HepG2 (cell line): Measurements from ENCODE around the gene DNAJC1. TPM values are rescaled to one million over a fixed set of nuclear protein-coding genes. Genes with fewer than 3 reads are reported as not detected.
"Not testable (repeated sequence)": the region's sequence is repeated elsewhere in the genome, so short reads cannot be mapped to it uniquely, and the experiment has no call there.

ENCODE experiments used
- ATAC-seq: fragments of 200-7000 bp; cut with Tn5 transposase; 3 replicates; pipeline ENCODE4 v1.9.1; 2020; ENCODE audit warnings: mild to moderate bottlenecking, moderate library complexity
- BruUV-seq: library from RNA; stranded (reverse); fragments of 400-500 nt; replicated peaks from 2 replicates; lab custom pipeline; 2021; lab: Mats Ljungman, UMichigan
- CTCF ChIA-PET: fragments of 300-600 bp; formaldehyde crosslinking; extraction: SDS; loops from one replicate; lab custom pipeline; 2021; ENCODE audit warnings: low total read pairs, inconsistent platforms, low intra/inter-chr PET ratio; lab: Yijun Ruan, JAX
- POLR2A ChIA-PET: fragments of 350-600 bp; sonication (Branson Sonifier 250); formaldehyde crosslinking; loops from one replicate; lab custom pipeline; 2020; ENCODE audit warnings: antibody characterized with exemption, inconsistent platforms; lab: Yijun Ruan, JAX
- DNase-seq: peaks from one replicate; pipeline ENCODE4 v3.0.0-alpha.2; 2015; ENCODE audit warnings: low spot score
- FAIRE-seq: peaks from 3 replicates; lab custom pipeline; 2011; peaks lifted over from hg19 to GRCh38; lab: Jason Lieb, UNC
- H2AFZ ChIP-seq: one replicate; pipeline ENCODE4 v1.6.1; 2011; ENCODE audit warnings: low read length, inconsistent platforms
- H3K27ac ChIP-seq: fragments of 300-600 bp; 3 replicates; pipeline ENCODE4 v1.8.0; 2011; ENCODE audit warnings: mixed run types, mild to moderate bottlenecking, mixed read lengths, low read length, inconsistent platforms; ENCODE audit not compliant: insufficient read depth; ENCODE audit errors: extremely low read length
- H3K27me3 ChIP-seq, 2 experiments: fragments of 200-600 bp in 1 of 2; 2 replicates in 1 of 2; 3 replicates in 1 of 2; pipeline versions ENCODE4 v1.6.0 to v1.8.0; 2011; ENCODE audit warnings: low read length in 2 of 2, mild to moderate bottlenecking in 2 of 2, moderate library complexity in 2 of 2, inconsistent platforms in 1 of 2; ENCODE audit not compliant: insufficient read depth in 2 of 2, control insufficient read depth in 1 of 2
- H3K36me3 ChIP-seq, 2 experiments: fragments of 200-600 bp in 1 of 2; replicated peaks in 1 of 2; 2 replicates in 1 of 2; 3 replicates in 1 of 2; pipeline versions ENCODE4 v1.5.1 to v1.8.0; 2011; ENCODE audit warnings: low read length in 2 of 2, inconsistent platforms in 1 of 2; ENCODE audit not compliant: insufficient read depth in 2 of 2, control insufficient read depth in 1 of 2
- H3K4me1 ChIP-seq: 2 replicates; pipeline ENCODE4 v1.5.1; 2012; ENCODE audit warnings: low read length, inconsistent platforms; ENCODE audit not compliant: insufficient read depth
- H3K4me2 ChIP-seq: 2 replicates; pipeline ENCODE4 v1.6.0; 2011; ENCODE audit warnings: low read depth, low read length, inconsistent platforms
- H3K4me3 ChIP-seq, 3 experiments: fragments of 200-600 bp in 1 of 3; sonication (generic), shearing (Covaris generic) in 1 of 3; replicated peaks in 1 of 3; 2 replicates each; pipeline ENCODE4 v1.5.1; 2011 to 2016; ENCODE audit warnings: low read length in 3 of 3, inconsistent platforms in 2 of 3, low read depth in 2 of 3, mild to moderate bottlenecking in 2 of 3, control low read depth in 1 of 3, mixed read lengths in 1 of 3; ENCODE audit not compliant: insufficient read depth in 1 of 3
- H3K79me2 ChIP-seq: one replicate; pipeline ENCODE4 v1.6.1; 2011; ENCODE audit warnings: low read length, inconsistent platforms; ENCODE audit not compliant: insufficient read depth
- H3K9ac ChIP-seq: 2 replicates; pipeline ENCODE4 v1.6.0; 2011; ENCODE audit warnings: mild to moderate bottlenecking, low read depth, low read length, inconsistent platforms; ENCODE audit not compliant: insufficient read depth
- H3K9me3 ChIP-seq: 2 replicates; pipeline ENCODE4 v1.5.1; 2012; ENCODE audit warnings: mild to moderate bottlenecking, low read length
- H4K20me1 ChIP-seq: 2 replicates; pipeline ENCODE4 v1.6.0; 2011; ENCODE audit warnings: inconsistent platforms, mild to moderate bottlenecking, low read length, moderate library complexity; ENCODE audit not compliant: insufficient read depth
- ESRRA ChIP-seq: sonication (generic); formaldehyde crosslinking; IDR thresholded peaks from 2 replicates; pipeline ENCODE4 v1.5.1; 2020; ENCODE audit warnings: mild to moderate bottlenecking, low read depth, missing genetic modification reagents
- FOXA3 ChIP-seq: IDR thresholded peaks from 2 replicates; pipeline ENCODE4 v1.6.1; 2016; ENCODE audit warnings: missing genetic modification reagents, missing compliant biosample characterization
- IKZF1 ChIP-seq: fragments of 450-650 bp; IDR thresholded peaks from 2 replicates; pipeline ENCODE4 v1.7.1; 2016
- SMAD3 ChIP-seq: sonication (generic); formaldehyde crosslinking; IDR thresholded peaks from 2 replicates; pipeline ENCODE4 v1.4.0; 2020; ENCODE audit warnings: missing genetic modification reagents
- TBL1XR1 ChIP-seq: fragments of 150-350 bp; IDR thresholded peaks from 2 replicates; pipeline ENCODE4 v1.6.1; 2014; ENCODE audit warnings: borderline replicate concordance, low read length; ENCODE audit not compliant: partially characterized antibody
- ZNF343 ChIP-seq: sonication (generic); formaldehyde crosslinking; IDR thresholded peaks from 2 replicates; pipeline ENCODE4 v1.4.0; 2020; ENCODE audit warnings: mild to moderate bottlenecking, missing genetic modification reagents
- ZUFSP ChIP-seq: sonication (generic); formaldehyde crosslinking; IDR thresholded peaks from 2 replicates; pipeline ENCODE4 v1.9.0; 2021; ENCODE audit warnings: missing genetic modification reagents, mild to moderate bottlenecking, borderline replicate concordance
- WGBS: methylation state at CpG from one replicate; pipeline ENCODE4 v1.1.6; 2017; ENCODE audit warnings: low lambda C conversion rate; 5-methylcytosine and 5-hydroxymethylcytosine counted together
- in situ Hi-C: cut with HindIII; loops from 2 replicates; pipeline ENCODE4 v1.10.0; 2017; ENCODE audit warnings: low pct_unique_long_range_greater_than_20kb; ENCODE audit not compliant: extremely low pct_ligation_motif_present
- intact Hi-C: fragments of 100-400 bp; cut with micrococcal nuclease; formaldehyde crosslinking; loops from one replicate; pipeline ENCODE4 v1.10.0; 2022; ENCODE audit not compliant: unreplicated experiment
- polyA plus RNA-seq, 8 experiments: library from polyadenylated mRNA; depleted of rRNA in 3 of 8; stranded (reverse) in 7 of 8; unstranded in 1 of 8; fragments of >200 nt; fragmentation: Illumina TruSeq in 4 of 8; extraction: Trizol in 4 of 8; gene quantifications; 2 replicates each; pipeline versions ENCODE4 v1.2.1 to v1.2.3, GENCODE V29; 2011 to 2016; ENCODE audit warnings: low read depth in 4 of 8, missing spikeins in 1 of 8, mixed read lengths in 1 of 8; ENCODE audit not compliant: insufficient read depth in 1 of 8
- total RNA-seq, 5 experiments: library from RNA; depleted of rRNA; stranded (reverse); fragments of >200 nt; fragmentation: Illumina TruSeq; extraction: Trizol; gene quantifications; 2 replicates each; pipeline ENCODE4 v1.2.3, GENCODE V29; 2016; ENCODE audit warnings: low read depth in 1 of 5
- TF ChIP-seq, protein P1 (sequence below): sonication (generic); formaldehyde crosslinking; IDR thresholded peaks from 2 replicates; pipeline ENCODE4 v1.9.0; 2022; ENCODE audit warnings: low read depth, missing genetic modification reagents

Gene DNAJC1
- total and polyA plus RNA-seq, 2 of the 13 experiments (the other 11 are each of a cell fraction or from before 2014, with no cell fraction given): 9.9 to 16.6 TPM

DNA sequence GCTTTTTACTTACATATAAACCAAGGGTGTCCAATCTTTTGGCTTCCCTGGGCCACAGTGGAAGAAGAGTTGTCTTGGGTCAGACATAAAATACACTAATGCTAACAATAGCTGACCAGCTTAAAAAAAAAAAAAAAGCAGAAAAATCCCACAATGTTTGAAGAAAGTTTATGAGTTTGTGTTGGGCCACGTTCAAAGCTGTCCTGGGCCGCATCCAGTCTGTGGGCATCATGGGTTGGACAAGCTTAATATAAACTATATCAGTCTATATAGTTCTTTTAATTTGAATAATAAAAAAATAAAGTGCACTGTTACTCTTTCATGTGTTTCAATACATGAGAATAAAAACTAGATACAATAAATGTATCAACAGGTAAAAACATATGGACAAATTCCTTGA is 179.9 kb downstream of the DNAJC1 start:
- H3K9ac ChIP-seq: no peak overlapping the region
- WGBS: 82% methylated on average over 2 of the region's 2 CpGs
- in situ Hi-C loops (no loop called here), intact Hi-C loops (no loop called here)
- FAIRE-seq (no peak), DNase-seq (no peak), ATAC-seq (no peak)
- H3K36me3 ChIP-seq: no peaks in the 10 kb centered on the region
- no TSS peak for BruUV-seq
- H2AFZ ChIP-seq: no peak overlapping the region
- ChIA-PET POLR2A (no interaction called here), CTCF (no interaction called here)
- H3K27me3 ChIP-seq: no peaks in the 10 kb centered on the region
- TF ChIP-seq, protein P1, sequence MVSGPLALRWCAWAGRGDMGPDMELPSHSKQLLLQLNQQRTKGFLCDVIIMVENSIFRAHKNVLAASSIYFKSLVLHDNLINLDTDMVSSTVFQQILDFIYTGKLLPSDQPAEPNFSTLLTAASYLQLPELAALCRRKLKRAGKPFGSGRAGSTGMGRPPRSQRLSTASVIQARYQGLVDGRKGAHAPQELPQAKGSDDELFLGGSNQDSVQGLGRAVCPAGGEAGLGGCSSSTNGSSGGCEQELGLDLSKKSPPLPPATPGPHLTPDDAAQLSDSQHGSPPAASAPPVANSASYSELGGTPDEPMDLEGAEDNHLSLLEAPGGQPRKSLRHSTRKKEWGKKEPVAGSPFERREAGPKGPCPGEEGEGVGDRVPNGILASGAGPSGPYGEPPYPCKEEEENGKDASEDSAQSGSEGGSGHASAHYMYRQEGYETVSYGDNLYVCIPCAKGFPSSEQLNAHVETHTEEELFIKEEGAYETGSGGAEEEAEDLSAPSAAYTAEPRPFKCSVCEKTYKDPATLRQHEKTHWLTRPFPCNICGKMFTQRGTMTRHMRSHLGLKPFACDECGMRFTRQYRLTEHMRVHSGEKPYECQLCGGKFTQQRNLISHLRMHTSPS (CRISPR knock-in tag): no peak
- TF ChIP-seq IKZF1 (no peak), SMAD3 (CRISPR knock-in tag) (no peak), ZNF343 (CRISPR knock-in tag) (no peak), FOXA3 (CRISPR knock-in tag) (no peak), ZUFSP (CRISPR knock-in tag) (no peak), TBL1XR1 (no peak), ESRRA (CRISPR knock-in tag) (no peak)
- H3K4me1 ChIP-seq: peaks cover 6% of the 10 kb centered on the region
- no peaks in the 10 kb centered on the region for H4K20me1 ChIP-seq
- no peak overlapping the region for H3K4me2 ChIP-seq
- no peaks in the 10 kb centered on the region for H3K79me2 ChIP-seq
- no peak overlapping the region for H3K4me3 ChIP-seq
- H3K9me3 ChIP-seq: peaks cover 25% of the 10 kb centered on the region; the same call in 1 of the 2 replicates
- no peak overlapping the region for H3K27ac ChIP-seq

DNA sequence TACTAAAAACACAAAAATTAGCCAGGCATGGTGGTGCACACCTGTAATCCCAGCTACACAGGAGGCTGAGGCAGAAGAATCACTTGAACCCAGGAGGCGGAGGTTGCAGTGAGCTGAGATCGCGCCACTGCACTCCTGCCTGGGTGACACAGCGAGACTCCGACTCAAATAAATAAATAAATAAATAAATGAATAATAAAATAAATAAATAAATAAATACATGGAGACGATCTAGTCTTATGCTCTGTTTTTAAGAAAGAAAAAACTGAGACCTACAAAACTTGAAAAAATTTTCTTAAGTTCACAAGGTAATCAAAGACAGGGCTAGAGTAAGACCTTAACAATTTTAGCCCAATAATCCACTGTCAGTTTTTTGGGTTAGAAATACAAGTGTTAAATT is 181.3 kb downstream of the DNAJC1 start:
- DNase-seq, H3K27ac ChIP-seq, H2AFZ ChIP-seq, FAIRE-seq, H3K79me2 ChIP-seq, H4K20me1 ChIP-seq, H3K36me3 ChIP-seq, in situ Hi-C loops, H3K27me3 ChIP-seq, H3K4me3 ChIP-seq, ATAC-seq, intact Hi-C loops, H3K4me2 ChIP-seq, BruUV-seq, CTCF ChIA-PET, H3K9ac ChIP-seq, POLR2A ChIA-PET: not testable (repeated sequence)
- Histone ChIP-seq H3K9me3 (peaks cover 14% of the 10 kb centered on the region; the same call in 1 of the 2 replicates), H3K4me1 (peaks cover 12% of the 10 kb centered on the region)
- 98% methylated on average over 6 of the region's 6 CpGs for WGBS
